ENCODE results near the gene NECTIN2. TPM values are rescaled to one million over a fixed set of nuclear protein-coding genes. Genes with fewer than 3 reads are reported as not detected.
"Not testable (repeated sequence)": the region's sequence is repeated elsewhere in the genome, so short reads cannot be mapped to it uniquely, and the experiment has no call there.

The NECTIN2 gene
- total RNA-seq, 1 experiment from 2014 or later = 2.0 TPM

DNA sequence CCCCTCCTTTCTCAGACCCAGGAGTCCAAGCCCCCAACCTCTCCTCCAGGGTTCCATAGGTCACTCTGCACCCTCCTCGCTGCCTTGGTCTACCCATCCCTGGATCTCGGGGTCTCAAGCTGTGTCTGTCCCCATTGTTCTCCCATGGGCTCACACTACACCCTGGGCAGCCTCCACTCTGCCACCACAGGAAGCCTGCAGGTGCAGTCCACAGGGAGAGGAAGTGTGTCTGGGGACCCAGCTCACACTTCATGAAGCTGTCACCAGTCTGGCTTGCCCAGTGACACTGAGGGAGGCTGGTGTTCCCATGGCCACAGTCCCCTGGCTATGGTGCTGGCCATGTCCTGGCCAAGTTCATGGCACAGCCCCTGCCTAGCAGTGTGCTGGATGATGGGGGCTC, 5.3 kb downstream of the NECTIN2 start:
- peak; percentile 48 for DNase-seq
- Histone ChIP-seq H3K4me2 (ENCODE audit: low read depth, low read length, poor library complexity, severe bottlenecking) (no peak overlapping the region), H3K79me2 (ENCODE audit: low read length) (no peaks in the 10 kb centered on the region), H3K4me3 (ENCODE audit: low read length) (no peak overlapping the region), H3K36me3 (ENCODE audit: insufficient read depth, low read length) (no peaks in the 10 kb centered on the region), H3K9ac (ENCODE audit: low read length) (no peak overlapping the region), H3K9me3 (ENCODE audit: low read length) (no peaks in the 10 kb centered on the region), H3K9me2 (replicated peaks; ENCODE audit: insufficient read depth, low read length) (no peaks in the 10 kb centered on the region), H3K27me3 (ENCODE audit: low read length) (no peaks in the 10 kb centered on the region), H3K4me1 (ENCODE audit: low read length) (peaks cover 8% of the 10 kb centered on the region), H4K20me1 (ENCODE audit: insufficient read depth, low read depth, low read length) (no peaks in the 10 kb centered on the region), H2AFZ (ENCODE audit: low read length) (no peak overlapping the region), H3K27ac (ENCODE audit: low read length) (no peak overlapping the region)

DNA sequence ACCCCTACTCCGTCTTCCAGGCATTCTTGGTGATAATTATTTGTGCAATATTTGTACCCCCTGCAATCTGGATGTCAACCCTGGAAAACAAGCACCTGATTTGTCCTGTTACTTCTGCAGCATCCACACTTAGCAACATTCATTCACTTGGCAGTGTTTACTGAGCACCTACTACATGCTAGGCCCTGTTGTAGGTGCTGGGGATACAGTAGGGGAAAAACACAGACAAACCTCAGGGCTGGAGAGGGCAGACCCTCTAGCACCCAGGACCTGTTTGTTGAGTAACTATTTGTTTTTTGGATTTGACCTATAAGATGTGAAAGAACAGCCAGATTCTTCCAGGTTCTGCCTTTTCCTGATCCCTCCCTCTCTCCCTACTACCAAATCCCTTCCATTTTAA, 9.5 kb downstream of the NECTIN2 start:
- Histone ChIP-seq H3K27me3 (ENCODE audit: low read length) (no peaks in the 10 kb centered on the region), H3K9me2 (replicated peaks; ENCODE audit: insufficient read depth, low read length) (no peaks in the 10 kb centered on the region), H3K9ac (ENCODE audit: low read length) (no peak overlapping the region), H3K36me3 (ENCODE audit: insufficient read depth, low read length) (no peaks in the 10 kb centered on the region), H3K4me2 (ENCODE audit: low read depth, low read length, poor library complexity, severe bottlenecking) (no peak overlapping the region), H3K4me3 (ENCODE audit: low read length) (no peak overlapping the region), H2AFZ (ENCODE audit: low read length) (no peak overlapping the region), H4K20me1 (ENCODE audit: insufficient read depth, low read depth, low read length) (no peaks in the 10 kb centered on the region), H3K79me2 (ENCODE audit: low read length) (no peaks in the 10 kb centered on the region), H3K9me3 (ENCODE audit: low read length) (no peaks in the 10 kb centered on the region), H3K4me1 (ENCODE audit: low read length) (peaks cover 8% of the 10 kb centered on the region), H3K27ac (ENCODE audit: low read length) (no peak overlapping the region)
- DNase-seq = no peak

DNA sequence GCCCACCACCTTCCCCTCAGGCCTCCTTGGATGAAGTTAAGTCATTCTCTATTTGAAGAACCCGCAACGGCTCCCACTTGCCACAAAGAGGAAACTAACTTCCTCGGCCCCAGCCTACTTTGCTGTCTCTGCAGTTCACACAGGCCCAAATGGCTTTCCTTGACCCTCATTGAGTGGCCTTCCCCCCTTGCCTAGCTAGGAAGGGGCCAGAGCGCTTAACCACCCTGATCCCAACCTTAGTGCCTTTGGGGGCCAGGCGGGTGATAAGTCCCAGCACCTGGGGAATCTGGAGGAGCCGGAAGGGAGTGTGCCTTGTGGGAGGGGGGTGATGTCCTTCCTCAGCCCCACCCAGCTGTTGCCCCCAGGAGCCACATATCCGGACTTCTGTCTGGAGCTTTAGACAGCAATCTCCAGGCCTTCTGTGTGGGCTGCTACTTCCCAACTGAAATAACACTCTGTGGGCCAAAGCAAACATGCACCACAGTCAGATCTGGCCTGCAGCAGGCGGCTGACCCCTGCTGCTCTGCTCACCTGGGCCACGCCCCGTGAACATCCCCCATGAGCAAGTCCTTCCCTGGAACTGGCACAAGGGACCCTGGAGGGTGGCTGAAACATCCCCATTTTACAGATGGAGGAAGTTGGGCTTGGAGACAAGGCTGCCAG, 10.5 kb downstream of the NECTIN2 start:
- no peaks in the 10 kb centered on the region for H3K9me2 ChIP-seq (replicated peaks; ENCODE audit: insufficient read depth, low read length)
- no peak overlapping the region for H2AFZ ChIP-seq (ENCODE audit: low read length)
- H3K36me3 ChIP-seq (ENCODE audit: insufficient read depth, low read length) = no peaks in the 10 kb centered on the region
- H3K4me2 ChIP-seq (ENCODE audit: low read depth, low read length, poor library complexity, severe bottlenecking) = no peak overlapping the region
- no peaks in the 10 kb centered on the region for H4K20me1 ChIP-seq (ENCODE audit: insufficient read depth, low read depth, low read length)
- H3K9ac ChIP-seq (ENCODE audit: low read length) = no peak overlapping the region
- no peak overlapping the region for H3K27ac ChIP-seq (ENCODE audit: low read length)
- peaks cover 6% of the 10 kb centered on the region for H3K4me1 ChIP-seq (ENCODE audit: low read length)
- no peak for DNase-seq
- no peak overlapping the region for H3K4me3 ChIP-seq (ENCODE audit: low read length)
- no peaks in the 10 kb centered on the region for H3K79me2 ChIP-seq (ENCODE audit: low read length)
- H3K27me3 ChIP-seq (ENCODE audit: low read length) = no peaks in the 10 kb centered on the region
- no peaks in the 10 kb centered on the region for H3K9me3 ChIP-seq (ENCODE audit: low read length)

DNA sequence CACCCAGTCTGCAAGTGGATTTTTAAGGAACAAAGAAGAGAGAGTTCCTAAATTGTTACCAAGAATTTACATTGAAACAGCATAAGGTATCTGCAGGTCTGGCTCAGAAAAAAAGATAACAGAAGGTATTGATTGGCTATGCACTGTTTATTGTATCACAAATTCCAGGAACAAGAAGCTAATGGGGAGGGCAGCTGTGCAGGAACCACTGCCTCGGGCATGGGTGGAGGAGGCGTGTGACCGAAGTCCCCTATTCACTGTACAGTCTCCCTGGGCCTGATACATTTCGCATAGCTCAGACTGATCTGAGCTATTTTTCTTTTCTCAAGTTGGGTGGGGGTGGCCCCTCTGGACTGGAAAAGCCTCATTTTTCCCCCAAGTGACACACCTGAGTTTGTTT, 11.7 kb downstream of the NECTIN2 start:
- Histone ChIP-seq H4K20me1 (ENCODE audit: insufficient read depth, low read depth, low read length) (no peaks in the 10 kb centered on the region), H3K27me3 (ENCODE audit: low read length) (no peaks in the 10 kb centered on the region), H3K4me2 (ENCODE audit: low read depth, low read length, poor library complexity, severe bottlenecking) (no peak overlapping the region), H3K9me3 (ENCODE audit: low read length) (no peaks in the 10 kb centered on the region), H3K9me2 (replicated peaks; ENCODE audit: insufficient read depth, low read length) (no peaks in the 10 kb centered on the region), H3K4me3 (ENCODE audit: low read length) (no peak overlapping the region), H3K9ac (ENCODE audit: low read length) (no peak overlapping the region), H2AFZ (ENCODE audit: low read length) (no peak overlapping the region), H3K27ac (ENCODE audit: low read length) (no peak overlapping the region), H3K36me3 (ENCODE audit: insufficient read depth, low read length) (no peaks in the 10 kb centered on the region), H3K4me1 (ENCODE audit: low read length) (peaks cover 3% of the 10 kb centered on the region; the same call in 1 of the 2 replicates), H3K79me2 (ENCODE audit: low read length) (no peaks in the 10 kb centered on the region)
- no peak for DNase-seq

DNA sequence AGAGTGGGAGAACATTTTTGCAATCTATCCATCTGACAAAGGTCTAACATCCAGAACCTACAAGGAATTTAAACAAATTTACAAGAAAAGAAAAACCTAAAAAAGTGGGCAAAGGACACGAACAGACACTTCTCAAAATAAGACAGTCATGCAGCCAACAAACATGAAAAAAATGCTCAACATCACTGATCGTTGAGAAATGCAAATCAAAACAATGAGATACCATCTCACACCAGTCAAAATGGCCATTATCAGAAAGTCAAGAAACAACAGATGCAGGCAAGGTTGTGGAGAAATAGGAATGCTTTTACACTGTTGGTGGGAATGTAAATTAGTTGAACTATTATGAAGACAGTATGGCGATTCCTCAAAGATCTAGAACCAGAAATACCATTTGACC, 15.5 kb downstream of the NECTIN2 start:
- not testable (repeated sequence) for H3K9me3 ChIP-seq (ENCODE audit: low read length); H3K36me3 ChIP-seq (ENCODE audit: insufficient read depth, low read length); H4K20me1 ChIP-seq (ENCODE audit: insufficient read depth, low read depth, low read length); H2AFZ ChIP-seq (ENCODE audit: low read length); H3K4me1 ChIP-seq (ENCODE audit: low read length); H3K79me2 ChIP-seq (ENCODE audit: low read length); H3K27me3 ChIP-seq (ENCODE audit: low read length); H3K4me3 ChIP-seq (ENCODE audit: low read length); H3K9me2 ChIP-seq (replicated peaks; ENCODE audit: insufficient read depth, low read length); H3K4me2 ChIP-seq (ENCODE audit: low read depth, low read length, poor library complexity, severe bottlenecking); DNase-seq; H3K9ac ChIP-seq (ENCODE audit: low read length); H3K27ac ChIP-seq (ENCODE audit: low read length)

DNA sequence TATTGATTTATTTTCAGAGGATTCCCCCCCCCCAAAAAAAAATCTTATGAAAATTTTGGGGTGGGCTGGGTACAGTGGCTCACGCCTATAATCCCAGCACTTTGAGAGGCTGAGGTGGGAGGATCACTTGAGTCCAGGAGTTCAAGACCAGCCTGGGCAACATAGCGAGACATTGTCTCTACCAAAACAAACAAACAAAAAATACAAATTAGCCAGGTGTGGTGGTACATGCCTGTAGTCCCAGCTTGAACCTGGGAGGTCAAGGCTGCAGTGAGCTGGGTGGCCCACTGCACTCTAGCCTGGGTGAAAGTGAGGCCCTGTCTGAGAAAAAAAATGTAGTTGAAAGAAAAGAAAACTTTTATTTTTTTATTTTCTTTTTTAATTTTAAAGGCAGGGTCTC, 17.9 kb downstream of the NECTIN2 start:
- DNase-seq = no peak
- no peaks in the 10 kb centered on the region for H3K79me2 ChIP-seq (ENCODE audit: low read length)
- no peak overlapping the region for H3K4me3 ChIP-seq (ENCODE audit: low read length)
- H4K20me1 ChIP-seq (ENCODE audit: insufficient read depth, low read depth, low read length) = no peaks in the 10 kb centered on the region
- H3K9me3 ChIP-seq (ENCODE audit: low read length) = no peaks in the 10 kb centered on the region
- H3K9me2 ChIP-seq (replicated peaks; ENCODE audit: insufficient read depth, low read length) = no peaks in the 10 kb centered on the region
- H3K27me3 ChIP-seq (ENCODE audit: low read length) = no peaks in the 10 kb centered on the region
- H3K36me3 ChIP-seq (ENCODE audit: insufficient read depth, low read length) = no peaks in the 10 kb centered on the region
- no peak overlapping the region for H3K9ac ChIP-seq (ENCODE audit: low read length)
- H3K27ac ChIP-seq (ENCODE audit: low read length) = no peak overlapping the region
- H2AFZ ChIP-seq (ENCODE audit: low read length) = no peak overlapping the region
- H3K4me1 ChIP-seq (ENCODE audit: low read length) = peaks cover 3% of the 10 kb centered on the region; the same call in 1 of the 2 replicates
- H3K4me2 ChIP-seq (ENCODE audit: low read depth, low read length, poor library complexity, severe bottlenecking) = no peak overlapping the region

DNA sequence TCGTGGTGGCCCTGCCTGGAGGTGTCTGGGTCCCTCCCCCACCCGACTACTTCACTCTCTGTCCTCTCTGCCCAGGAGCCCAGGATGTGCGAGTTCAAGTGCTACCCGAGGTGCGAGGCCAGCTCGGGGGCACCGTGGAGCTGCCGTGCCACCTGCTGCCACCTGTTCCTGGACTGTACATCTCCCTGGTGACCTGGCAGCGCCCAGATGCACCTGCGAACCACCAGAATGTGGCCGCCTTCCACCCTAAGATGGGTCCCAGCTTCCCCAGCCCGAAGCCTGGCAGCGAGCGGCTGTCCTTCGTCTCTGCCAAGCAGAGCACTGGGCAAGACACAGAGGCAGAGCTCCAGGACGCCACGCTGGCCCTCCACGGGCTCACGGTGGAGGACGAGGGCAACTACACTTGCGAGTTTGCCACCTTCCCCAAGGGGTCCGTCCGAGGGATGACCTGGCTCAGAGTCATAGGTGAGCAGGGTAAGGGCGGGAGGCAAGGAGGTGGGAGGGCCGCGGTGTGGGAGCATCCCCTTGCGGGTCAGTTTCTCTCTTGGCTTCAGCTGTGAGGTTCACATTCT, 19.2 kb downstream of the NECTIN2 start:
- no peak for DNase-seq
- Histone ChIP-seq H2AFZ (ENCODE audit: low read length) (no peak overlapping the region), H3K27me3 (ENCODE audit: low read length) (no peaks in the 10 kb centered on the region), H3K9ac (ENCODE audit: low read length) (no peak overlapping the region), H3K36me3 (ENCODE audit: insufficient read depth, low read length) (no peaks in the 10 kb centered on the region), H3K4me2 (ENCODE audit: low read depth, low read length, poor library complexity, severe bottlenecking) (no peak overlapping the region), H3K27ac (ENCODE audit: low read length) (no peak overlapping the region), H3K79me2 (ENCODE audit: low read length) (no peaks in the 10 kb centered on the region), H3K4me3 (ENCODE audit: low read length) (no peak overlapping the region), H3K9me2 (replicated peaks; ENCODE audit: insufficient read depth, low read length) (no peaks in the 10 kb centered on the region), H3K4me1 (ENCODE audit: low read length) (peaks cover 3% of the 10 kb centered on the region; the same call in 1 of the 2 replicates), H3K9me3 (ENCODE audit: low read length) (no peaks in the 10 kb centered on the region), H4K20me1 (ENCODE audit: insufficient read depth, low read depth, low read length) (no peaks in the 10 kb centered on the region)

DNA sequence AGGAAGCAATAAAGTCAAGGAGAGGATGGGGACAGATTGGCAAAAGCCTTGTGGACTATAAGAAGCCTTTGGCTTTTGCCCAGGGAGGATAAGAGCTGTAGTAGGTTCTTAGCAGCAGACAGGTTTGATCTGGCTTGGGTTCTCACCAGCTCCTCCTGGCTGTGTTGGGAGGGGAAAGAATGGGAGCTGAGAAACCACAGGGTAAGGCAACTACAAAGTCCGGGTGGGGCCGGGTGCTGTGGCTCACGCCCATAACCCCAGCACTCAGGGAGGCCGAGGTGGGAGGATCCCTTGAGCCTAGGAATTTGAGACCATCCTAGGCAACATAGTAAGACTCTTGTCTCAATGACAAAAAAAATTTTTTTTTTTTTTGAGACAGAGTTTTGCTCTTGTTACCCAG, 20.6 kb downstream of the NECTIN2 start:
- Histone ChIP-seq H4K20me1 (ENCODE audit: insufficient read depth, low read depth, low read length) (no peaks in the 10 kb centered on the region), H2AFZ (ENCODE audit: low read length) (no peak overlapping the region), H3K4me2 (ENCODE audit: low read depth, low read length, poor library complexity, severe bottlenecking) (no peak overlapping the region), H3K9me3 (ENCODE audit: low read length) (no peaks in the 10 kb centered on the region), H3K9ac (ENCODE audit: low read length) (no peak overlapping the region), H3K36me3 (ENCODE audit: insufficient read depth, low read length) (no peaks in the 10 kb centered on the region), H3K27ac (ENCODE audit: low read length) (no peak overlapping the region), H3K4me1 (ENCODE audit: low read length) (no peaks in the 10 kb centered on the region), H3K9me2 (replicated peaks; ENCODE audit: insufficient read depth, low read length) (no peaks in the 10 kb centered on the region), H3K27me3 (ENCODE audit: low read length) (no peaks in the 10 kb centered on the region), H3K79me2 (ENCODE audit: low read length) (no peaks in the 10 kb centered on the region), H3K4me3 (ENCODE audit: low read length) (no peak overlapping the region)
- DNase-seq = no peak
